GM23338 (cell line): Measurements from ENCODE around the gene MBD5. TPM values are rescaled to one million over a fixed set of nuclear protein-coding genes. Genes with fewer than 3 reads are reported as not detected.
A peak's percentile ranks its signal among the peaks of the same experiment; 100 is the strongest.

Experiments used
- ATAC-seq: fragments of 200-7000 bp; cut with Tn5 transposase; 3 replicates; pipeline ENCODE4 v1.9.1; 2020
- DNase-seq: peaks from one replicate; pipeline ENCODE4 v3.0.0-alpha.2; 2015; ENCODE audit warnings: low spot score
- H2AFZ ChIP-seq: fragments of 200-600 bp; sonication (generic); 2 replicates; pipeline ENCODE4 v1.8.0; 2016; ENCODE audit warnings: antibody characterized with exemption, mild to moderate bottlenecking, moderate library complexity
- H3F3A ChIP-seq: fragments of 200-600 bp; sonication (generic); replicated peaks from 2 replicates; pipeline ENCODE4 v1.8.0; 2017; ENCODE audit warnings: antibody characterized with exemption, mixed run types, low read depth
- H3K27ac ChIP-seq: fragments of 200-600 bp; sonication (generic); 2 replicates; pipeline ENCODE4 v1.6.1; 2016; ENCODE audit warnings: low read depth
- H3K27me3 ChIP-seq: fragments of 200-600 bp; sonication (generic); 2 replicates; pipeline ENCODE4 v1.8.0; 2016; ENCODE audit warnings: mild to moderate bottlenecking, mixed run types, moderate library complexity; ENCODE audit not compliant: insufficient read depth
- H3K36me3 ChIP-seq: fragments of 200-600 bp; sonication (generic); 2 replicates; pipeline ENCODE4 v1.8.0; 2016; ENCODE audit warnings: mild to moderate bottlenecking; ENCODE audit not compliant: insufficient read depth
- H3K4me1 ChIP-seq: fragments of 200-600 bp; sonication (generic); 2 replicates; pipeline ENCODE4 v1.8.0; 2016; ENCODE audit warnings: mild to moderate bottlenecking, moderate library complexity; ENCODE audit not compliant: insufficient read depth
- H3K4me2 ChIP-seq: fragments of 200-600 bp; sonication (generic); 2 replicates; pipeline ENCODE4 v1.7.1; 2017; ENCODE audit warnings: mixed run types
- H3K4me3 ChIP-seq: fragments of 200-600 bp; sonication (generic); 2 replicates; pipeline ENCODE4 v1.6.1; 2016; ENCODE audit warnings: mixed run types
- H3K79me2 ChIP-seq: fragments of 200-600 bp; sonication (generic); replicated peaks from 2 replicates; pipeline ENCODE4 v1.8.0; 2017; ENCODE audit warnings: mild to moderate bottlenecking; ENCODE audit not compliant: insufficient read depth
- H3K9me2 ChIP-seq: fragments of 200-600 bp; sonication (generic); 2 replicates; pipeline ENCODE4 v1.8.0; 2017; ENCODE audit not compliant: insufficient read depth
- H4K20me1 ChIP-seq: fragments of 200-600 bp; sonication (generic); replicated peaks from 2 replicates; pipeline ENCODE4 v1.8.0; 2017; ENCODE audit warnings: mild to moderate bottlenecking; ENCODE audit not compliant: insufficient read depth
- H3K27ac Mint-ChIP-seq: 2 replicates; pipeline ENCODE4 v1.8.0; 2020; ENCODE audit warnings: inconsistent platforms, mild to moderate bottlenecking, moderate library complexity, mixed read lengths
- H3K27me3 Mint-ChIP-seq: 3 replicates; pipeline ENCODE4 v1.8.0; 2022; ENCODE audit warnings: low read depth, mild to moderate bottlenecking, moderate library complexity, mixed read lengths, inconsistent platforms; ENCODE audit not compliant: insufficient read depth, poor library complexity
- H3K36me3 Mint-ChIP-seq: 3 replicates; pipeline ENCODE4 v1.8.0; 2021; ENCODE audit warnings: low read depth, mild to moderate bottlenecking, inconsistent platforms, moderate library complexity, mixed read lengths
- H3K4me1 Mint-ChIP-seq: 3 replicates; pipeline ENCODE4 v1.8.0; 2020; ENCODE audit warnings: mild to moderate bottlenecking, inconsistent platforms, mixed read lengths
- H3K4me3 Mint-ChIP-seq: 3 replicates; pipeline ENCODE4 v1.8.0; 2021; ENCODE audit warnings: moderate library complexity, mild to moderate bottlenecking, inconsistent platforms, mixed read lengths
- H3K9me3 Mint-ChIP-seq: 3 replicates; pipeline ENCODE4 v1.8.0; 2020; ENCODE audit warnings: moderate library complexity, mild to moderate bottlenecking, inconsistent platforms, mixed read lengths
- CREB1 ChIP-seq: fragments of 250-450 bp; sonication (Bioruptor Pico); IDR thresholded peaks from 2 replicates; pipeline ENCODE4 v1.5.0; 2020; ENCODE audit warnings: low read depth, mild to moderate bottlenecking, moderate library complexity
- EZH2 ChIP-seq: fragments of 200-600 bp; sonication (generic); IDR thresholded peaks from one replicate; pipeline ENCODE4 v1.8.0; 2017; ENCODE audit warnings: antibody characterized with exemption, mild to moderate bottlenecking, low read depth; ENCODE audit not compliant: unreplicated experiment
- EZH2phosphoT487 ChIP-seq: fragments of 200-600 bp; sonication (generic); IDR thresholded peaks from one replicate; pipeline ENCODE4 v1.8.1; 2018; ENCODE audit warnings: antibody characterized with exemption; ENCODE audit not compliant: unreplicated experiment
- JUNB ChIP-seq: IDR thresholded peaks from one replicate; pipeline ENCODE4 v1.6.1; 2016; ENCODE audit warnings: antibody characterized with exemption; ENCODE audit not compliant: unreplicated experiment
- NANOG ChIP-seq: IDR thresholded peaks from 2 replicates; pipeline ENCODE4 v1.6.1; 2016; ENCODE audit warnings: antibody characterized with exemption, borderline replicate concordance
- POLR2AphosphoS5 ChIP-seq: IDR thresholded peaks from 2 replicates; pipeline ENCODE4 v1.6.1; 2016; ENCODE audit warnings: antibody characterized with exemption, low read depth
- STAT1 ChIP-seq: IDR thresholded peaks from one replicate; pipeline ENCODE4 v1.6.1; 2016; ENCODE audit warnings: antibody characterized with exemption; ENCODE audit not compliant: unreplicated experiment
- ZNF114 ChIP-seq: fragments of 250-450 bp; sonication (Bioruptor Pico); IDR thresholded peaks from 2 replicates; pipeline ENCODE4 v1.5.0; 2020; ENCODE audit warnings: mild to moderate bottlenecking, moderate library complexity
- ZNF331 ChIP-seq: fragments of 250-450 bp; sonication (Bioruptor Pico); IDR thresholded peaks from 2 replicates; pipeline ENCODE4 v1.5.0; 2020; ENCODE audit warnings: low read depth, mild to moderate bottlenecking, moderate library complexity
- polyA plus RNA-seq: library from polyadenylated mRNA; unstranded; fragments of >200 nt; fragmentation: Nextera tagmentation; extraction: Ambion mirVana; gene quantifications from 2 replicates; pipeline ENCODE4 v1.2.1, GENCODE V29; 2016
- total RNA-seq: library from RNA; depleted of rRNA; stranded (reverse); fragments of >200 nt; shearing (Covaris generic); gene quantifications from 2 replicates; pipeline ENCODE4 v1.2.3, GENCODE V29; 2014
- TF ChIP-seq, protein P1 (sequence below): IDR thresholded peaks from 2 replicates; pipeline ENCODE4 v1.6.1; 2016; ENCODE audit warnings: antibody characterized with exemption
- TF ChIP-seq, protein P2 (sequence below): IDR thresholded peaks from one replicate; pipeline ENCODE4 v1.6.1; 2018; ENCODE audit warnings: antibody characterized with exemption; ENCODE audit not compliant: unreplicated experiment
- TF ChIP-seq, protein P3 (sequence below): fragments of 250-450 bp; sonication (Bioruptor Pico); IDR thresholded peaks from 2 replicates; pipeline ENCODE4 v1.5.0; 2020; ENCODE audit warnings: mild to moderate bottlenecking, moderate library complexity
- TF ChIP-seq, protein P4 (sequence below), 2 experiments: fragments of 200-600 bp in 1 of 2; sonication (generic) in 1 of 2; conservative IDR thresholded peaks; 2 replicates each; pipeline versions ENCODE4 v1.5.1 to v1.6.1; 2016 to 2017; ENCODE audit warnings: antibody characterized with exemption in 2 of 2, low read depth in 2 of 2, mild to moderate bottlenecking in 2 of 2, moderate library complexity in 1 of 2

The MBD5 gene
- total and polyA plus RNA-seq, 2 experiments from 2014 or later: 16.2 to 23.1 TPM

DNA sequence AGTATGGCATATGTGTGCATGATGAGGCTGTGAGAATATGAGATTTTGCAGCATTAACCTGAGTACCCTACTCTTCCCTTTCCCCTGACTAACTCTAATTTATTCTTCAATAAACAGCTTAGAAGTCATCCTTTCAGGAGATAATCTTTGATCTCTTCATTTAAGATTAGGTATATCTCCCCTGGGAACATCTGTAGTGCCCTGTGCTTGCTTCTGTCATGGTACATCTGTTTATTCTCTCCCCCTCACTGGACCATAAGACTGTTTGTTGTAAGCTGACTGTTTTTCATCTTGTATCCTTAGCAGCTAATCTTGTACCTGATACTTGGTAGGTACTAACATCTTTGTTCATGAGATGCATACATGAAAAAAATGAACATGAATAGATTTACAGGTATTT, 83.1 kb downstream of the MBD5 start:
- no peak overlapping the region for H2AFZ ChIP-seq
- no peak for ATAC-seq

More for the DNA sequence above, 83.1 kb downstream of the MBD5 start:
- Histone ChIP-seq H3K27me3 (no peaks in the 10 kb centered on the region), H3K9me2 (no peaks in the 10 kb centered on the region), H3K36me3 (no peaks in the 10 kb centered on the region), H3K79me2 (no peaks in the 10 kb centered on the region), H4K20me1 (no peaks in the 10 kb centered on the region), H3F3A (no peaks in the 10 kb centered on the region), H3K4me1 (peaks cover 7% of the 10 kb centered on the region; the same call in 1 of the 2 replicates), H3K27ac (no peak overlapping the region), H3K4me2 (peak overlapping the region; percentile 34; the same call in 1 of the 2 replicates), H3K4me3 (no peak overlapping the region)
- H3K27me3 Mint-ChIP-seq: peaks cover 2% of the 10 kb centered on the region
- H3K27ac Mint-ChIP-seq: no peak overlapping the region
- TF ChIP-seq, protein P1, sequence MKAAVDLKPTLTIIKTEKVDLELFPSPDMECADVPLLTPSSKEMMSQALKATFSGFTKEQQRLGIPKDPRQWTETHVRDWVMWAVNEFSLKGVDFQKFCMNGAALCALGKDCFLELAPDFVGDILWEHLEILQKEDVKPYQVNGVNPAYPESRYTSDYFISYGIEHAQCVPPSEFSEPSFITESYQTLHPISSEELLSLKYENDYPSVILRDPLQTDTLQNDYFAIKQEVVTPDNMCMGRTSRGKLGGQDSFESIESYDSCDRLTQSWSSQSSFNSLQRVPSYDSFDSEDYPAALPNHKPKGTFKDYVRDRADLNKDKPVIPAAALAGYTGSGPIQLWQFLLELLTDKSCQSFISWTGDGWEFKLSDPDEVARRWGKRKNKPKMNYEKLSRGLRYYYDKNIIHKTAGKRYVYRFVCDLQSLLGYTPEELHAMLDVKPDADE: no peak
- no peak for TF ChIP-seq EZH2phosphoT487
- TF ChIP-seq, protein P2, sequence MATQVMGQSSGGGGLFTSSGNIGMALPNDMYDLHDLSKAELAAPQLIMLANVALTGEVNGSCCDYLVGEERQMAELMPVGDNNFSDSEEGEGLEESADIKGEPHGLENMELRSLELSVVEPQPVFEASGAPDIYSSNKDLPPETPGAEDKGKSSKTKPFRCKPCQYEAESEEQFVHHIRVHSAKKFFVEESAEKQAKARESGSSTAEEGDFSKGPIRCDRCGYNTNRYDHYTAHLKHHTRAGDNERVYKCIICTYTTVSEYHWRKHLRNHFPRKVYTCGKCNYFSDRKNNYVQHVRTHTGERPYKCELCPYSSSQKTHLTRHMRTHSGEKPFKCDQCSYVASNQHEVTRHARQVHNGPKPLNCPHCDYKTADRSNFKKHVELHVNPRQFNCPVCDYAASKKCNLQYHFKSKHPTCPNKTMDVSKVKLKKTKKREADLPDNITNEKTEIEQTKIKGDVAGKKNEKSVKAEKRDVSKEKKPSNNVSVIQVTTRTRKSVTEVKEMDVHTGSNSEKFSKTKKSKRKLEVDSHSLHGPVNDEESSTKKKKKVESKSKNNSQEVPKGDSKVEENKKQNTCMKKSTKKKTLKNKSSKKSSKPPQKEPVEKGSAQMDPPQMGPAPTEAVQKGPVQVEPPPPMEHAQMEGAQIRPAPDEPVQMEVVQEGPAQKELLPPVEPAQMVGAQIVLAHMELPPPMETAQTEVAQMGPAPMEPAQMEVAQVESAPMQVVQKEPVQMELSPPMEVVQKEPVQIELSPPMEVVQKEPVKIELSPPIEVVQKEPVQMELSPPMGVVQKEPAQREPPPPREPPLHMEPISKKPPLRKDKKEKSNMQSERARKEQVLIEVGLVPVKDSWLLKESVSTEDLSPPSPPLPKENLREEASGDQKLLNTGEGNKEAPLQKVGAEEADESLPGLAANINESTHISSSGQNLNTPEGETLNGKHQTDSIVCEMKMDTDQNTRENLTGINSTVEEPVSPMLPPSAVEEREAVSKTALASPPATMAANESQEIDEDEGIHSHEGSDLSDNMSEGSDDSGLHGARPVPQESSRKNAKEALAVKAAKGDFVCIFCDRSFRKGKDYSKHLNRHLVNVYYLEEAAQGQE: no peak
- TF ChIP-seq, protein P3, sequence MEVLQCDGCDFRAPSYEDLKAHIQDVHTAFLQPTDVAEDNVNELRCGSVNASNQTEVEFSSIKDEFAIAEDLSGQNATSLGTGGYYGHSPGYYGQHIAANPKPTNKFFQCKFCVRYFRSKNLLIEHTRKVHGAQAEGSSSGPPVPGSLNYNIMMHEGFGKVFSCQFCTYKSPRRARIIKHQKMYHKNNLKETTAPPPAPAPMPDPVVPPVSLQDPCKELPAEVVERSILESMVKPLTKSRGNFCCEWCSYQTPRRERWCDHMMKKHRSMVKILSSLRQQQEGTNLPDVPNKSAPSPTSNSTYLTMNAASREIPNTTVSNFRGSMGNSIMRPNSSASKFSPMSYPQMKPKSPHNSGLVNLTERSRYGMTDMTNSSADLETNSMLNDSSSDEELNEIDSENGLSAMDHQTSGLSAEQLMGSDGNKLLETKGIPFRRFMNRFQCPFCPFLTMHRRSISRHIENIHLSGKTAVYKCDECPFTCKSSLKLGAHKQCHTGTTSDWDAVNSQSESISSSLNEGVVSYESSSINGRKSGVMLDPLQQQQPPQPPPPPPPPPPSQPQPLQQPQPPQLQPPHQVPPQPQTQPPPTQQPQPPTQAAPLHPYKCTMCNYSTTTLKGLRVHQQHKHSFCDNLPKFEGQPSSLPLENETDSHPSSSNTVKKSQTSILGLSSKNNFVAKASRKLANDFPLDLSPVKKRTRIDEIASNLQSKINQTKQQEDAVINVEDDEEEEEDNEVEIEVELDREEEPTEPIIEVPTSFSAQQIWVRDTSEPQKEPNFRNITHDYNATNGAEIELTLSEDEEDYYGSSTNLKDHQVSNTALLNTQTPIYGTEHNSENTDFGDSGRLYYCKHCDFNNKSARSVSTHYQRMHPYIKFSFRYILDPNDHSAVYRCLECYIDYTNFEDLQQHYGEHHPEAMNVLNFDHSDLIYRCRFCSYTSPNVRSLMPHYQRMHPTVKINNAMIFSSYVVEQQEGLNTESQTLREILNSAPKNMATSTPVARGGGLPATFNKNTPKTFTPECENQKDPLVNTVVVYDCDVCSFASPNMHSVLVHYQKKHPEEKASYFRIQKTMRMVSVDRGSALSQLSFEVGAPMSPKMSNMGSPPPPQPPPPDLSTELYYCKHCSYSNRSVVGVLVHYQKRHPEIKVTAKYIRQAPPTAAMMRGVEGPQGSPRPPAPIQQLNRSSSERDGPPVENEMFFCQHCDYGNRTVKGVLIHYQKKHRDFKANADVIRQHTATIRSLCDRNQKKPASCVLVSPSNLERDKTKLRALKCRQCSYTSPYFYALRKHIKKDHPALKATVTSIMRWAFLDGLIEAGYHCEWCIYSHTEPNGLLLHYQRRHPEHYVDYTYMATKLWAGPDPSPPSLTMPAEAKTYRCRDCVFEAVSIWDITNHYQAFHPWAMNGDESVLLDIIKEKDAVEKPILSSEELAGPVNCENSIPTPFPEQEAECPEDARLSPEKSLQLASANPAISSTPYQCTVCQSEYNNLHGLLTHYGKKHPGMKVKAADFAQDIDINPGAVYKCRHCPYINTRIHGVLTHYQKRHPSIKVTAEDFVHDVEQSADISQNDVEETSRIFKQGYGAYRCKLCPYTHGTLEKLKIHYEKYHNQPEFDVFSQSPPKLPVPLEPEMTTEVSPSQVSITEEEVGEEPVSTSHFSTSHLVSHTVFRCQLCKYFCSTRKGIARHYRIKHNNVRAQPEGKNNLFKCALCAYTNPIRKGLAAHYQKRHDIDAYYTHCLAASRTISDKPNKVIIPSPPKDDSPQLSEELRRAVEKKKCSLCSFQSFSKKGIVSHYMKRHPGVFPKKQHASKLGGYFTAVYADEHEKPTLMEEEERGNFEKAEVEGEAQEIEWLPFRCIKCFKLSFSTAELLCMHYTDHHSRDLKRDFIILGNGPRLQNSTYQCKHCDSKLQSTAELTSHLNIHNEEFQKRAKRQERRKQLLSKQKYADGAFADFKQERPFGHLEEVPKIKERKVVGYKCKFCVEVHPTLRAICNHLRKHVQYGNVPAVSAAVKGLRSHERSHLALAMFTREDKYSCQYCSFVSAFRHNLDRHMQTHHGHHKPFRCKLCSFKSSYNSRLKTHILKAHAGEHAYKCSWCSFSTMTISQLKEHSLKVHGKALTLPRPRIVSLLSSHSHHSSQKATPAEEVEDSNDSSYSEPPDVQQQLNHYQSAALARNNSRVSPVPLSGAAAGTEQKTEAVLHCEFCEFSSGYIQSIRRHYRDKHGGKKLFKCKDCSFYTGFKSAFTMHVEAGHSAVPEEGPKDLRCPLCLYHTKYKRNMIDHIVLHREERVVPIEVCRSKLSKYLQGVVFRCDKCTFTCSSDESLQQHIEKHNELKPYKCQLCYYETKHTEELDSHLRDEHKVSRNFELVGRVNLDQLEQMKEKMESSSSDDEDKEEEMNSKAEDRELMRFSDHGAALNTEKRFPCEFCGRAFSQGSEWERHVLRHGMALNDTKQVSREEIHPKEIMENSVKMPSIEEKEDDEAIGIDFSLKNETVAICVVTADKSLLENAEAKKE (CRISPR knock-in tag): no peak
- no peak for TF ChIP-seq CREB1 (CRISPR knock-in tag)
- TF ChIP-seq ZNF114: no peak
- TF ChIP-seq JUNB: no peak
- TF ChIP-seq ZNF331: no peak
- TF ChIP-seq NANOG: no peak
- TF ChIP-seq, protein P4, sequence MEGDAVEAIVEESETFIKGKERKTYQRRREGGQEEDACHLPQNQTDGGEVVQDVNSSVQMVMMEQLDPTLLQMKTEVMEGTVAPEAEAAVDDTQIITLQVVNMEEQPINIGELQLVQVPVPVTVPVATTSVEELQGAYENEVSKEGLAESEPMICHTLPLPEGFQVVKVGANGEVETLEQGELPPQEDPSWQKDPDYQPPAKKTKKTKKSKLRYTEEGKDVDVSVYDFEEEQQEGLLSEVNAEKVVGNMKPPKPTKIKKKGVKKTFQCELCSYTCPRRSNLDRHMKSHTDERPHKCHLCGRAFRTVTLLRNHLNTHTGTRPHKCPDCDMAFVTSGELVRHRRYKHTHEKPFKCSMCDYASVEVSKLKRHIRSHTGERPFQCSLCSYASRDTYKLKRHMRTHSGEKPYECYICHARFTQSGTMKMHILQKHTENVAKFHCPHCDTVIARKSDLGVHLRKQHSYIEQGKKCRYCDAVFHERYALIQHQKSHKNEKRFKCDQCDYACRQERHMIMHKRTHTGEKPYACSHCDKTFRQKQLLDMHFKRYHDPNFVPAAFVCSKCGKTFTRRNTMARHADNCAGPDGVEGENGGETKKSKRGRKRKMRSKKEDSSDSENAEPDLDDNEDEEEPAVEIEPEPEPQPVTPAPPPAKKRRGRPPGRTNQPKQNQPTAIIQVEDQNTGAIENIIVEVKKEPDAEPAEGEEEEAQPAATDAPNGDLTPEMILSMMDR (conservative IDR thresholded peaks at IDR 0.05; ENCODE audit: low read depth in 2 of 2): no peak
- no peak for TF ChIP-seq STAT1
- TF ChIP-seq POLR2AphosphoS5: no peak
- no peak for TF ChIP-seq EZH2
- H3K4me3 Mint-ChIP-seq: no peak overlapping the region
- no peaks in the 10 kb centered on the region for H3K9me3 Mint-ChIP-seq
- H3K36me3 Mint-ChIP-seq: no peaks in the 10 kb centered on the region
- DNase-seq: no peak
- H3K4me1 Mint-ChIP-seq: peaks cover 11% of the 10 kb centered on the region; the same call in 2 of the 3 replicates
